H1 (cell line): ENCODE measurements around the gene GPLD1. TPM values are rescaled to one million over a fixed set of nuclear protein-coding genes. Genes with fewer than 3 reads are reported as not detected.

Experiments used
- CHD1 ChIP-seq: IDR thresholded peaks from 2 replicates; pipeline ENCODE4 v1.6.1; 2012; ENCODE audit warnings: low read depth, low read length, improper control_type of control experiment
- CHD2 ChIP-seq: IDR thresholded peaks from 2 replicates; pipeline ENCODE4 v1.6.1; 2012; ENCODE audit warnings: low read length, improper control_type of control experiment
- CHD7 ChIP-seq: fragments of 300-600 bp; sonication (generic); IDR thresholded peaks from 2 replicates; pipeline ENCODE4 v1.7.1; 2012; ENCODE audit warnings: low read length, moderate library complexity, mild to moderate bottlenecking, inconsistent platforms; ENCODE audit not compliant: insufficient replicate concordance
- GTF2F1 ChIP-seq: IDR thresholded peaks from 2 replicates; pipeline ENCODE4 v1.6.1; 2012; ENCODE audit warnings: low read depth, low read length, improper control_type of control experiment, borderline replicate concordance
- JUND ChIP-seq: IDR thresholded peaks from 2 replicates; pipeline ENCODE4 v1.6.1; 2011; ENCODE audit warnings: mild to moderate bottlenecking, improper control_type of control experiment, low read length
- NRF1 ChIP-seq: IDR thresholded peaks from 2 replicates; pipeline ENCODE4 v1.6.1; 2011; ENCODE audit warnings: mild to moderate bottlenecking, low read depth, low read length, improper control_type of control experiment
- SIN3A ChIP-seq, 2 experiments: IDR thresholded peaks in 1 of 2; conservative IDR thresholded peaks in 1 of 2; 2 replicates each; pipeline ENCODE4 v1.6.1; 2011 to 2012; ENCODE audit warnings: low read length in 2 of 2, improper control_type of control experiment in 1 of 2, low read depth in 1 of 2, mild to moderate bottlenecking in 1 of 2
- SRF ChIP-seq: IDR thresholded peaks from 2 replicates; pipeline ENCODE4 v1.6.1; 2011; ENCODE audit warnings: mild to moderate bottlenecking, low read depth, low read length, moderate library complexity
- TCF12 ChIP-seq: IDR thresholded peaks from 2 replicates; pipeline ENCODE4 v1.6.1; 2011; ENCODE audit warnings: low read depth, mild to moderate bottlenecking, low read length
- polyA plus RNA-seq, 7 experiments: library from polyadenylated mRNA; depleted of rRNA in 3 of 7; stranded (reverse) in 5 of 7; unstranded in 2 of 7; fragments of >200 nt in 5 of 7; fragments of 200-250 nt in 2 of 7; gene quantifications; 1 replicate in 5 of 7; 2 replicates in 1 of 7; 4 replicates in 1 of 7; pipeline versions ENCODE4 v1.2.1 to v1.2.3, GENCODE V29; 2011 to 2013; ENCODE audit warnings: missing spikeins in 2 of 7, mixed read lengths in 2 of 7
- total RNA-seq: library from RNA; stranded (reverse); fragmentation: NEBNext Ultra II Directional; extraction: Animal tissue kit (Norgen Biotek cat#: 25700); gene quantifications from 2 replicates; pipeline ENCODE4 v1.2.1, GENCODE V29; 2021
- TF ChIP-seq, protein P1 (sequence below): IDR thresholded peaks from 2 replicates; pipeline ENCODE4 v1.6.1; 2012; ENCODE audit warnings: inconsistent platforms

The GPLD1 gene
- total and polyA plus RNA-seq, 2 of the 8 experiments (the other 6 are each of a cell fraction or from before 2014, with no cell fraction given) = 3.7 to 5.3 TPM

GRCh38 chr6:24448828-24449525, 40.4 kb downstream of the GPLD1 start (continued):
- TF ChIP-seq SRF = no peak
- no peak for TF ChIP-seq CHD2
- TF ChIP-seq SIN3A (conservative IDR thresholded peaks at IDR 0.05 in 1 of 2, IDR thresholded peaks at IDR 0.05 in 1 of 2; ENCODE audit: low read depth in 1 of 2, low read length in 2 of 2) = no peak
- TF ChIP-seq CHD1 = no peak
- TF ChIP-seq NRF1 = no peak
- TF ChIP-seq, protein P1, sequence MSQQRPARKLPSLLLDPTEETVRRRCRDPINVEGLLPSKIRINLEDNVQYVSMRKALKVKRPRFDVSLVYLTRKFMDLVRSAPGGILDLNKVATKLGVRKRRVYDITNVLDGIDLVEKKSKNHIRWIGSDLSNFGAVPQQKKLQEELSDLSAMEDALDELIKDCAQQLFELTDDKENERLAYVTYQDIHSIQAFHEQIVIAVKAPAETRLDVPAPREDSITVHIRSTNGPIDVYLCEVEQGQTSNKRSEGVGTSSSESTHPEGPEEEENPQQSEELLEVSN = no peak
- no peak for TF ChIP-seq TCF12
- TF ChIP-seq GTF2F1 = no peak
- no peak for TF ChIP-seq JUND
- no peak for TF ChIP-seq CHD7
